Measurements from ENCODE around the gene RSRC1. TPM values are rescaled to one million over a fixed set of nuclear protein-coding genes. Genes with fewer than 3 reads are reported as not detected.
A peak's percentile ranks its signal among the peaks of the same experiment; 100 is the strongest.

The RSRC1 gene
- total and polyA plus RNA-seq, 7 donors, result 12.9 to 27.2 (median 19.7) TPM

DNA sequence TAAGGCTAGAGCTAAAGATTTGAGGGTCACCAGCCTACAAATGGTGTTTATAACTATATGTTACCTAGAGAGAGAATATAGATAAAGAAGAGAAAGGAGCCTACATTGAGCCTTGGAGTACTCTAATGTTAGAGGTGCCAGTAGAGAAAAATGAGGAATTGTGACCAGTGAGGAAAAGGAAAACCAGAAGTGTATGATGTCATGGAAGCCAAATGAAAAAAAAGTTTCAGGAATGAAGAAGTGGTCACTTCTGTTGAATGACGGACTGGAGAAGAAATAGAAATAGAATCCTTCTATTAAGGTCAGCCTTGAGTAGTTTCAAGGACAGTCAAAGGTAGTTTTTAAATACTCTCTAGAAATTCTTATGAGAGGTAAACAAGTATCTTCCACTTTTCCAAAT lies 409.9 kb downstream of the RSRC1 start:
- no peak overlapping the region for H3K4me3 ChIP-seq
- 47 to 87% (median 57%) methylated on average over 1 of the region's 1 CpG for WGBS, 3 donors
- H3K27me3 ChIP-seq (ENCODE audit: insufficient read depth in 3 of 3, low read length in 2 of 3), result no peaks in the 10 kb centered on the region
- no peaks in the 10 kb centered on the region for H3K36me3 ChIP-seq (ENCODE audit: insufficient read depth in 1 of 2, low read depth in 1 of 2)
- no peaks in the 10 kb centered on the region for H3K9me3 ChIP-seq
- intact Hi-C loops (cut with DNase I), result no loop called here
- ATAC-seq (no peak), DNase-seq (no peak)
- no peak overlapping the region for H3K27ac ChIP-seq
- no peak for TF ChIP-seq CTCF (IDR thresholded peaks at IDR 0.05)
- H3K4me1 ChIP-seq, result no peaks in the 10 kb centered on the region

DNA sequence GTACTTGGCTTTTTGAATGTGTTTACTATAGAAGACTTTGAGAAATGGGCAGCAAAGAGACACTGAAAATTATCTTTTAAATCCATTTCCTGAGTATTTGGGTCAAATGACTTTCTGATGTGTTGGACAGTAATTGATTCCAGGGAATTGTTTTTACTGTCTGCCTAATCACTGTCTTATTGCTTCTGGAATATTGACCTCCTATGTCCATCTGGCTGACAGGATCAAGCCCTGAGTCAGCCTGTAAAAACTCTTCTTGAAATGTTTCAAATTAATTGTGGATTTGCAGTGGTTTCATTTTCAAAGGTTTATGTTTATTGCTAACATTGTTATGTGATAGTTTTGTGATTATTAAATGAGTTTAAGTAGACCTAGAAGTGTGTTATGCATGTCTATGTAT lies 410.5 kb downstream of the RSRC1 start:
- Histone ChIP-seq H3K27ac (no peak overlapping the region), H3K4me1 (no peaks in the 10 kb centered on the region), H3K36me3 (ENCODE audit: insufficient read depth in 1 of 2, low read depth in 1 of 2) (no peaks in the 10 kb centered on the region), H3K4me3 (no peak overlapping the region), H3K27me3 (ENCODE audit: insufficient read depth in 3 of 3, low read length in 2 of 3) (no peaks in the 10 kb centered on the region), H3K9me3 (no peaks in the 10 kb centered on the region)
- no peak for TF ChIP-seq CTCF (IDR thresholded peaks at IDR 0.05)
- ATAC-seq, result no peak
- no peak for DNase-seq
- intact Hi-C loops (cut with DNase I), result no loop called here

GRCh38 chr3:158522221-158523136 lies 412.6 kb downstream of the RSRC1 start:
- DNase-seq, result no peak
- ATAC-seq, result peak in 1 of 4 donors; percentile 35
- no peaks in the 10 kb centered on the region for H3K36me3 ChIP-seq (ENCODE audit: insufficient read depth in 1 of 2, low read depth in 1 of 2)
- H3K4me1 ChIP-seq, result no peaks in the 10 kb centered on the region
- no peaks in the 10 kb centered on the region for H3K27me3 ChIP-seq (ENCODE audit: insufficient read depth in 3 of 3, low read length in 2 of 3)
- intact Hi-C loops (cut with DNase I), result no loop called here
- H3K9me3 ChIP-seq, result no peaks in the 10 kb centered on the region
- H3K4me3 ChIP-seq, result no peak overlapping the region
- no peak for TF ChIP-seq CTCF (IDR thresholded peaks at IDR 0.05)
- 75 to 83% (median 79%) methylated on average over 4 of the region's 4 CpGs for WGBS, 3 donors
- no peak overlapping the region for H3K27ac ChIP-seq

- no peak for TF ChIP-seq CTCF (IDR thresholded peaks at IDR 0.05)
- WGBS, 3 donors, result 90 to 94% (median 92%) methylated on average over 7 of the region's 7 CpGs
- intact Hi-C loops (cut with DNase I), result loop anchor here in 1 of 2 donors (5.0 kb wide), 1 partner anchor 916 kb away; no protein-coding TSS in a partner anchor
- no peaks in the 10 kb centered on the region for H3K27me3 ChIP-seq (ENCODE audit: insufficient read depth in 3 of 3, low read length in 2 of 3)
- no peaks in the 10 kb centered on the region for H3K36me3 ChIP-seq (ENCODE audit: insufficient read depth in 1 of 2, low read depth in 1 of 2)
- no peak overlapping the region for H3K27ac ChIP-seq
- DNase-seq, result no peak
- no peaks in the 10 kb centered on the region for H3K4me1 ChIP-seq
- no peak overlapping the region for H3K4me3 ChIP-seq
- ATAC-seq, result no peak
- H3K9me3 ChIP-seq, result no peaks in the 10 kb centered on the region
Measured at GRCh38 chr3:158528076-158528674, 418.3 kb downstream of the RSRC1 start.
